IPS-20b (cell line): ENCODE measurements around the gene TNNI3K.

ENCODE experiments used
- H3K27ac ChIP-seq: one replicate; pipeline ENCODE4 v1.5.1; 2013; ENCODE audit warnings: low read length
- H3K27me3 ChIP-seq: 2 replicates; pipeline ENCODE4 v1.6.1; 2013; ENCODE audit warnings: mild to moderate bottlenecking, low read length, inconsistent platforms; ENCODE audit not compliant: insufficient read depth
- H3K36me3 ChIP-seq: 2 replicates; pipeline ENCODE4 v1.6.1; 2013; ENCODE audit warnings: low read depth, mild to moderate bottlenecking, inconsistent platforms, low read length, moderate library complexity; ENCODE audit not compliant: insufficient read depth
- H3K4me1 ChIP-seq: 2 replicates; pipeline ENCODE4 v1.6.1; 2013; ENCODE audit warnings: mild to moderate bottlenecking, control low read depth, inconsistent platforms, low read length, moderate library complexity; ENCODE audit not compliant: insufficient read depth
- H3K4me3 ChIP-seq: 2 replicates; pipeline ENCODE4 v1.5.1; 2013; ENCODE audit warnings: mild to moderate bottlenecking, low read length, inconsistent platforms
- H3K9ac ChIP-seq: 2 replicates; pipeline ENCODE4 v1.6.1; 2013; ENCODE audit warnings: low read depth, mild to moderate bottlenecking, inconsistent platforms, low read length, moderate library complexity
- H3K9me3 ChIP-seq: 2 replicates; pipeline ENCODE4 v1.6.1; 2013; ENCODE audit warnings: mild to moderate bottlenecking, low read depth, low read length, inconsistent platforms; ENCODE audit not compliant: insufficient read depth

The TNNI3K gene

GRCh38 chr1:74586253-74586897 is 351.2 kb downstream of the TNNI3K start:
- Histone ChIP-seq H3K9me3 (no peaks in the 10 kb centered on the region), H3K27me3 (no peaks in the 10 kb centered on the region), H3K4me3 (no peak overlapping the region), H3K27ac (no peak overlapping the region), H3K36me3 (no peaks in the 10 kb centered on the region), H3K9ac (no peak overlapping the region), H3K4me1 (no peaks in the 10 kb centered on the region)

DNA sequence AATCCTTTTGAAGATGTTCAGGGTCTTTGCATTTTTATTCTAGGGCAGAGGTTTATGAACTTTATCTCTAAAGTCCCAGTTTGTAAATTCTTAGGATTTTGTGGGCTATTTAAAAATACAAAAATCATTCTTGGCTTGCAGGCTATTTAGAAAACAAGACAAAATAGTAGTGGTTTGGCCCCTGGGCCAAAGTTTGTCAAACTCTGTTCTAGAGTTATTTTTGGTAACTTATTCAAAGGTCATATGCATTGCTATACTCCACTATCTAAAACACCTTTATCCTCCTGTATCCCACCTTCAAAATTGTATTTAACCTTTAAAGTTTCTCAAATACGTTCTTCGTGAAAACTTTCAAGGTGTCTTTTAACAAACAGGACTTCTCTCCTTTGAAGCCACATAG is 352.7 kb downstream of the TNNI3K start:
- Histone ChIP-seq H3K9me3 (no peaks in the 10 kb centered on the region), H3K27ac (no peak overlapping the region), H3K36me3 (no peaks in the 10 kb centered on the region), H3K27me3 (no peaks in the 10 kb centered on the region), H3K9ac (no peak overlapping the region), H3K4me1 (no peaks in the 10 kb centered on the region), H3K4me3 (no peak overlapping the region)

- Histone ChIP-seq H3K27me3 (no peaks in the 10 kb centered on the region), H3K4me3 (no peak overlapping the region), H3K9ac (no peak overlapping the region), H3K27ac (no peak overlapping the region), H3K9me3 (no peaks in the 10 kb centered on the region), H3K36me3 (no peaks in the 10 kb centered on the region), H3K4me1 (no peaks in the 10 kb centered on the region)
These were observed 355.1 kb downstream of the TNNI3K start for GRCh38 chr1:74590288-74590687.

- H3K27ac ChIP-seq: no peak overlapping the region
- no peaks in the 10 kb centered on the region for H3K4me1 ChIP-seq
- H3K9me3 ChIP-seq: no peaks in the 10 kb centered on the region
- H3K36me3 ChIP-seq: no peaks in the 10 kb centered on the region
- H3K9ac ChIP-seq: no peak overlapping the region
- no peak overlapping the region for H3K4me3 ChIP-seq
- no peaks in the 10 kb centered on the region for H3K27me3 ChIP-seq
These were observed 356.8 kb downstream of the TNNI3K start for GRCh38 chr1:74591949-74592348.

DNA sequence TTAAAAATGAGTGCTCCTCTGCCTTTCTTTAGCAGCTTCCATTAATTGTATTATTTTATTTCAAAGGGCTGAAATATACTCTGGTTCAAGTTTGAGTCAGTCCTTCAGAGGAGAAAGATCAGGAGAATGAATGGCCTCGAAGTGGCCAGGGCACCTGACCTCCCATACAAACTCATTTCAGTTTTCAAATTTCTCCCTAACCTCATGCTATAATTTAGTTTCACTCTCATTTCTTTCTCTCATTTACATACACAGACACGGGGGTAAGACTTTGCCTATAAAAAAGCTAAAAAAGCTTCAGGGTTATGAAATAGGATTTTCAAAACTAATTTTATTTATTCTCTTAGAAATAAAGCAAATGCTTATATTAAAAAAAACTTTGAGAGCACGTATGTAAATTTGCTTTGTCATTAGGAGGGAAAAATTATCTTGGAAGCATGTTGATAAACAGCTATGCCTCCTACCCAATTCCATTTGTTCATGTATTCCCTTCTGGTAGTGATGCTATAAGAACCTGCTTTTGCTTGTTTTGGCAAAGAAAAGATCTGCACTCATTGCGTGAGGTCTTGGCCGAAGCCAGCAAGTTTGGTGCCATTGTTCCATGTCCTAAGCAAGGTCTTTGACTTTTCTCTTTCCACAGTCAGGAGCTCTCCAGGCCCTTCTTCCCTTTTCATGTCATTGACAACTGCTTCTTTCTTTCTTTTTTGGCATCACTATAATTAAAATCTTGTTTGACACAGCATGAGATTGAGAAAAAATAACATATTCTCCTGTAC is 357.6 kb downstream of the TNNI3K start:
- Histone ChIP-seq H3K36me3 (no peaks in the 10 kb centered on the region), H3K27me3 (no peaks in the 10 kb centered on the region), H3K9ac (no peak overlapping the region), H3K27ac (no peak overlapping the region), H3K4me1 (no peaks in the 10 kb centered on the region), H3K9me3 (no peaks in the 10 kb centered on the region), H3K4me3 (no peak overlapping the region)
